ENCODE results near the gene TTC21A.

Gene TTC21A

DNA sequence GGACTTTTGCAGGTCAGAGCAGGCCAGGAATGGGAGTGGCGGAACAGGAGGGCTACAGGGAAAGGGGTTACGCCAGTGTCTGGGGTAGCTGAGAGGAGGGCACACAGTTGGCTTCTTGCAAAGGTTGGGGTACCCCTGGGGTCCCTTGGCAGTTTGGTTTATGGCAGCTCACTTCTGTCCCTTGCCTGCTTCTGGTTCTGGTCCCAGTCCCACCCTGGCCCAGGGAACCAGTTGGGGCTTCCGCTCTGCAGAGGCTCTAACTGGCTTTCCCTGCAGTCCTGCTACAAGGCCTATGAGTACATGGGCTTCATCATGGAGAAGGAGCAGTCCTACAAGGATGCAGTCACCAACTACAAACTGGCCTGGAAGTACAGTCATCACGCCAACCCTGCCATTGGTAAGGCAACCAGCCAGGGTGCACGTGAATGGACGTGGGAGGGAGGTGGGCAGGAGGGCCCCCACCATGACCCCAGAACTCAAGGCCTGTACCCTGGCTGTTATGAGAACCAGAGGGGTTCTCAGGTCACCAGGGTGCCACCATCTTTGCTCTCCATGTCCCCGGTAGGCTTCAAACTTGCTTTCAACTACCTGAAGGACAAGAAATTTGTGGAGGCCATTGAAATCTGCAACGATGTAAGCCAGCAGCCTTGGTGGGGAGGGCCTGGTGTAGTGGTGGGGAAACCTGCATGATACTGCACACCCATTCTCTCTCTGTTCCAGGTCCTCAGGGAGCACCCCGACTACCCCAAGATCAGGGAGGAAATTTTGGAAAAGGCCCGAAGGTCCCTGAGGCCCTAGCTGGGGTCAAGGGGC, 30.7 kb downstream of the TTC21A start:
- no peak for DNase-seq

DNA sequence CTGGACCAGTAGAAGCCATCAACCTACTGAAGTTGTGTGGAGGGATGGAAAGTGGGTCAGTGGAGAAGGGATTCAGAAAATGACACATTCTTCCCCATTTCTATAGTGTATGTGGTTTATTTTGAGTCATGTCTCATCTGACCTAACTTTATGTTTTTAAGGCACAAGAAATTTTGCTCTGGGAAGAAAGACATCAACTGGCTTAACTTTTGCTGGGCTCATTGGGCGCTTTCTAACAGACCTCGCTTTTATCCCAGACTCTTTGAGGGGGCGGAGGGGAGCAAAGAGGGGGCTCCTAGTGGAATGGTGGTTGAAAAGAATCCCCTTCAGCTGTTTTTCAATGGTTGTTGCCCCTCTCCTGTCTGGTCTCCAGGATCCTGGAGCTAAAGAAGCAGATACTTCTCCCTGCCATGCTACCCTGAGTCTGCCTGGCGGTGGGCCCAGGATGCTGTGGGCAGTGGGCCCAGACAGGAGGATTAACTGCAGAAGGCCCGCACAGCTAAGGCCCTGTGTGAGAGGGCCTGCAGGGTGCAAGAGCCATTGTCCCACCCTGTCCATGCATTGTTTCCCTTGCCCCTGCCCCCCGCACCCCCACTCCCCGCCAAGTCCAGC, 31.4 kb downstream of the TTC21A start:
- peak; percentile 51 for DNase-seq

DNA sequence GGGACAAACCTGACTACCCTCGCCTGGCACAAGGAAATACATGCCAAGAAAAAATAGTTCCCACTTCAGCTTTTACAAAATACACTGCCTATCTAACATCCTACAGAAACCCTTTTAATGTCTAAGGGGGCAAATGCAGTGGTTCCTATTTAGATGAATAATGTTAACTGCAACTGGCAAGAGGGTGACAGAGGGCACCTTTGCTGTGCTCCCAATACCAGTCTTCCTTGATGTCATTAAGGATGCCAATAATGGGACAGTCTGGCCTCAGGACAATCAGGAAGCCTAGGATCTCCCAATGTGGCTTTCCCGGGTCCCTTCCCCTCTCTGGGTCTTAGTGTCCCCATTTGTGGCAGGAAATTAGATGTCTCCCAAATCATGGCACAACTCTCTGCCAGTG, 32.0 kb downstream of the TTC21A start:
- no peak for DNase-seq

DNA sequence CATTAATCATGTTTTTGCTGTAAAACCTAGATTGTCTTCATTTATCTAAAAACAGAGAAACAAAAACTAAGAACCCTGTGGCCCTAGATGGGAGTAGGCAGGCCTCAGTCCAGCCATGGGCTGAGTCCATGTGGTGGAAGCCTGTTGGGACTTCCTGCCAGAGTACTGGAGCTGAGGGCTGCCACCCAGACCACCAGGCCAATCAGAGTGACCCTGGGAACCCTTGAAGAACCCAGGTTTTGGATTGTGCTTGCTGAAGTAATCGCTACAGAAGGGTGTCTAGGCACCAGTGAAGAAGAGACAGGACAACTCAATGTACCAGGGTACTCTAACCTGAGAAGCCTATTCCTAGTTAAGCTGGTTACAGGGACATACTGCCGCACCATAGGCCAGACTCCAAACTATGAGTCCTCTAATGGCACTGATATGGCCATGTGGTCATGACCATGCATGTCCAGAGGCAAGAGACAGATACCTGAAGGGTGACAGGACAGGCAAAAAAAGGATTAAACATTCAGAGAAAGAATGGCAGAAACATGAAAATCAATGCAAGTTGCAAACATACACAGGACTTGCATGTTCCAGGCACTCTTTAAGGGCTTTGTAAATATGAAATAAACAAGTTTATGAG, 33.0 kb downstream of the TTC21A start:
- no peak for DNase-seq

DNA sequence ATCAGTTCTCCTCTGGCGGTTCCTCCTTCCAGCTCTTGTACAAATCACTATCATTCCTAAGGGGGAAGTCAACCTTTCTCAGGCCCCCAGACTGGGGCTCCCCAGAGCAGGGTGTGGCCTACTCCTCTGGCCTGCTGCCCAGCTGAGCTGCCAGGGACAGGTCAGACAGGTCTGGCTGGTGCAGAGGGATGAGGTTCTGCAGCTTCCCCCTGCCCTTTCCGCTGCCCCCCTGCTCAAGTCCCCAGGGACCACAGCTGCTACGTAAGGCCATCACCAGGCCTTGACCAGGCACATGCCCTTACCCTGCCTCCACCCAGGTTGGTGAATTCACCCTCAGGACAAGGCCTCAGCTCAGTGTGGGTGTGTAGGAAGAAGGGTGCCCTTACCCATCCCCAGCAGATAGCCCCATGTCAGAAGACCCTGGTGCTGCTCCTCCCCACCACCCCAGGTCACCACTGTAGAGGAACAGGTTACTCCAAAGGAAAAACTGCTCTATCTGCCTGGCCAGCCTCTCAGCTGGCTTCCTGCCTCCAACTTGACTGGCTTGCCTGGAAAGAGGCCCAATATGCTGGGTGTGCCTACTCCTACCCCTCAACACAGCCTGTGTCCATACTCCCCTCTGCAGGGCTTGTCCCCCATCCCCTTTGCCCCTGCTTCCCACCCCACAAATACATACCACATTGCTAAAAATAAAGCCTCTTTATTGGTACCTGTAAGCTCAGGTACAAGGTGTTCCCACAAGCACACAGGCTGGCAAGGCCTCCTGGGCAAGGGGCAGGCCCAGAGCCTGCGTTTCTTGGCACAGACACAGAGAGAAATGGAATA, 33.9 kb downstream of the TTC21A start:
- no peak for DNase-seq

DNA sequence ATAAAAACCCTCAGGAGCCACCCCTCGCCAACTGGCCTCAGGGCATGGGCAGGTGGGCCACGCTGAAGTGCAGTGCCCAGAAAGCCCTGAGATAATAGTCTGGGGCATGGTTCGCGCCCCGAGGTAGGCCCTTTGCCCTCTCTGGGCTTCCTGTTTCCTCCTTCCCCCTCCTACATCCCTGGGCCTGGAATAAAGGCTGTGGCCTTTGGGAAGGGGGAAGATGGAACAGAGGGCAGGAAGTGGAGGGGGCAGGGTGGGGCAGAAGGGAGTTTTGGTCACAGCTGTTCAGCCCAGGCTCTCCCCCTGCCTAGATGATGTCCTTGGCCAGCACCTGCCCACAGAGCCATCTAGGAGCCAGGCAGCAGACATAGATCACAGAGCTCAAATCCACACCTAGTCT, 34.6 kb downstream of the TTC21A start:
- no peak for DNase-seq

DNA sequence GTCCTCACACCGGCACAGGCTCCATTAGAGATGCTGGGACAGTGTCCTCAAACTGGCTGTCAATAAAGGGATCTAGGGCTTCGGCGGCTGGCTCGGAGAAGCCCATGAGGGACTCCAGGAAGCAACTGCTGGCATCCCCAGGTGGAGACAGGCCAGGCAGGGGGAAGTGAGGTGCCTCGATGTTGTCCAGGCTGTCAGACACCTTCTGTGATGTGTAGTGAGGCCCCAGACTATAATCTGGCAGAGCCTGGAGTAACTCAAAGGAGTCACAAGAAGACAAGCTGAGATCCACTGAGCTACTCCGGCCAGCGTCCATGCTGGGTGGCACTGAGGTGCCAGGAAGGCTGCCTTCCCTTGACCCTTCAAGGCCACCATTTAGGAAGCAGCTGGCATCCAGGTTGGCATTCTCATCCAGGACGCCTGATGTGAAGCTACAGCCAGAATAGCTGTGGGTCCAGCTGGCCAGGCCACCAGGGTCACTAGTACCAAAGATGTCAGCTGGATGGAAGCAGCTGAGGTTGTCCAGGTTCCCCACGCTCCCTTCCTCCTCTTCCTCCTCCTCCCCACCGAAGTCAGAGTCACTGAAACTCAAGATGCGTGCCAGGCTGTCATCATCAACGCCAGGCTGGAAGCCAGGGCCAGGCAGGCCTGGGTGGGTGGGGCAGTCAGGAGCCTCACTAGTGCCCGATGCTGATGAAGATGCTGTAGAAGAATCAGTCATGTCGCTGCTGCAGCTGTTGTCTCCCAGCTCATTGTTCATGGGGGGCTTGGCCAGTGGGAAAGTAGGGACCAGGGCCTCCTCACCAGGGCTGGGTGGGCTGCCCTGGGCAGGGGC, 35.8 kb downstream of the TTC21A start:
- no peak for DNase-seq

DNA sequence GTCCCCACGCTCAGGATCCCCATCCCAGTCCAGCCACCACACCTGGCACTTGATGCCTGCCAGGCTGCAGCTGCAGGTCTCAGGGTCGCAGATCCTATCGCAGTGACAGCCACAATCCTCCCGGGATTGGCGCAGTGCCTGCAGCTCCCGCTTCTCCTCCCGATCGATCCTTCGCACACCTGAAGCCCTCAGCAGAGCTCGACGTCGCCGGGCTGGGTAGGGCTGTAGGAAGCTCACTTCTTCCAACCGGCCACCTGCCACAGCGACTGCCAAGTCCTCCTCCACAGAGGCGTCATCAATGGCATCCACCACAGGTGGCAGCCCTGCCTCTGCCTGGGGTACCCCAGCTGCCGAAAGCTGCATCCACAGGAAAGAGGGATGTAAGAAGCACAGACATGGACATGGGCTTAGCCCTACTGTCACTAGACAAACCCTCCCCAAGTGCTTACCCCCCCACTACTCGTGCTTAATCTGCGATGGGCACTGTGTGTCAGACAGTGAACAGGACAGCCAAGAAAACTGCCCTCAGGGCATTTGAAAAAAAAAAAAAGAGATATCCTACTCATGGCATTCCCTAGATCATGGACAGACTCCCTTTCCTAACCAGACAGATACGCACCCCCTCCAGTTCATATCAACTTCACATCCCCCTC, 36.7 kb downstream of the TTC21A start:
- no peak for DNase-seq

DNA sequence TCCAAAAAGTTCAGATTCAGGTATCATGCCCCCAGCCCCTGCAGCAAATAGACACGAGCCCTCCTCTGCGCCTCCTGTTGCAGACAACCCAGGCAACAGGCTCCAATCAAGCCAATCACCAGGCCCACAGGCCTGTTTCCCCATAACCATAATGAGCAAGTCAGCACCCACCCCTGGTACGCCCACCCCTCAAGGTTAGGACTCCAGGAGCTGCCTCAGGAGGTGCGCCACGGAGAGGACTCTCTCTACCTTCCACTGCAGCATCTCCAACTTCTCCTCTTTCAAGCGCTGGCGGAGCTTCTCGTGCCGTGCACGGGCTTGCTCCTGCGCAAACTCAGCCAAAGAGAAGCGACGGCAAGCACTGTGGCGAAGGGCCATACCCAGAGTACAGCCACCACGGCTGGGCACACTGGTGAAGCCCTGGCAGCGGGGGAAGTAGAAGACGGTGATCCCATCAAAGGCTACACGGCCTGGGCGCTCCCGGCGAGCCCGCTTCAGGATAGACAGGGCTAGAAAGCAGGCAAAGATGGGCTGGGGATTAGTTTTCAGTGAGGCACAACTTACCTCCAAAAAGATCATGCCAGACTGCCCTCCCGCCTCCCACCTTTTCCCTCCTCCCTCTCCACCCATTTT, 37.4 kb downstream of the TTC21A start:
- no peak for DNase-seq

DNA sequence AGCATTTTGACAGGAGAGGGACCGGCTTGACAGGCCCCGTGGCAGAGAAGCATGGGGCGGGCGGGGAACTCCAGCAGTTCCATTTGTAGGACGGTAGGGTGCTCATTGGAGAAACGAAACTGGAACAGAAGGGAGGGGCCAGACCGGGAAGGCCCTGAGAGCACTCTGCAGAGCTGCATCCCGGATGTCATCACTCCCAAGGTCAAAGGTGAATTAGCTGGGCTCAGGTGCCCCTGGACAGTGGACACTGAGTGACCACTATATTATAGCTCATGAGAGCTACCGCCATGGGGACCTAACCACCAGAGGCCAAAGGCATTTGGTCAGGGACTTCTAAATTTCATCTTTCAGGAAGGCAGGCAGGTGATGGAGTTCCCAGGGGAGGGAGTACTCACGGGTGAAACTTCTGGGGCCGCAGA, 38.6 kb downstream of the TTC21A start:
- peak; percentile 86 for DNase-seq

DNA sequence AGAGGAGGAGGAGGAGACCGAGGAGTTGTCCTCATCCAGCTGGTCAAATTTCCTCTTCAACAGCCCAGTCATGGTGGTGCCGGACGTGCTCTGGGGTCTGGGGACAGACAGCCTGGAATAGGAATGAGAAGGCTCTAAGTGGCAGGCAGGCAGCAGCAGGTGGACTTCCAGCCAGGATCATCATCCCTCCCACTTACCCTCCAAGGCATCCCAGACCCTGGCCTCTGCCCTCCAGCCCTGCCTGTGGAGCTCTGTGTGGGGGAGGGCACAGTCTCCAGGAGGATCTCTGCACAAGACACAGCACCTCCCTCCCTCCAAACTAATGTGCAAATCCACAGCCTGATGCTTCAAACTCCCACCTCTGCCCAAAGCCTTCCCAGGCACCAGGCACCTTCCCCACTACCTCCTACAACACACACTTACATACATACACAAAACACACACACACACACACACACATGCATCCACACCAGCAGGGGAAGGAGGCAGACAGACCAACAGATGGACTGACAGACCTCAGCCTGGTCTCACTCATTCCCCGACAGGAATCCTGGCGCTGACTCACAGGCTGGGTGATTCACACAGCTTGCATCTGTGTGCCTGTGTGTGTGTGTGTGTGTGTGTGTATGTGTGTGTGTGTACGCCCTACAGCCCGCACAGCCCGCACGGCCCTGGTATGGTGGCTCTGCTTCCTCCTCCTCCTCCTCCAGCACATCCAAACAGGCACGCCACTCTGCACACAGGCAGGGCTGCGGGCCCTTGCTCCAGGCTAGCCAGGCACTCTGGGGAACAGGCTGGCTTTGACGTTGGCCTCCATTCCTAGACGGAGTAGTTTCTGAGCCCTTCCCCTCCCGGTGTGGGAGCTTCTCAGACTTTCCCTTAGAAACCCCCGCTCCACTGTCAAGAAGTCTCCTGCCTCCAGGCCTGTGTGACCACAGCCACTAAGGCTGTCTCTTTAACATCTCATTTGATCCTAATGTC, 39.4 kb downstream of the TTC21A start:
- peak; percentile 95 for DNase-seq

DNA sequence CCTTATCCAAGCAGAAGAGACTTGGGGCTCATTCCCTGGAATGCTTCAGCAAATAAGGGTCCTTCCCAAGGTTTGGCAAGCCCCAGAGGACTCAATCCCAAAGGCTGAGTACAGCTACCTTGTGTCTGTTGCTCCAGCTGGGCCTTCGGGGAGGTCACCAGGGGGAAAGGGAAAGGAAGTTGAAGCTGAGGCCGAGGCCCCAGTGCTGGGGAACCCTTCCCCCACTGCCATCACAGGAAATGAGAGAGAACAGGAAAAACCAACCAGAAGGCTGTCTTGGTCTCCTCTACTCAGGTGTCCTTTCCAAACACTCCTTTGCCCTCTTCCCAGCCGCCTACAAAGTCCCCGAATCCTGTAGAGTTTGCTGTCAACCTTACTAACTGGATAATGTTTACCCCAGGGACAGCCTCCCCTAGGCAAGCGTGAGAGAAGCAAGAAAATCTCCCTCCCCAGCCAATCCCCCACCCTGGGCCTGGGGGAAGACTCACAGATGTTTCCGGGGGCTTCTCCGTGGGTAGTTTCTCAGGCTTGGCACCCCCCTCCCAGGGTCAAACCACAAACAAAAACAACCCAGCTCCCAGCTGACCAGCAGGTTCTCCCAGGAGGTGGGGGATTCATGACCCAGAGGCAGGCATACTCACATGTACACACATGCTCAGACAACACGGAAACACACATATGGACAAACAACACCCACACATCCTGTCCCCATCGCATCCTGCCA, 40.4 kb downstream of the TTC21A start:
- DNase-seq: peak; percentile 55

DNA sequence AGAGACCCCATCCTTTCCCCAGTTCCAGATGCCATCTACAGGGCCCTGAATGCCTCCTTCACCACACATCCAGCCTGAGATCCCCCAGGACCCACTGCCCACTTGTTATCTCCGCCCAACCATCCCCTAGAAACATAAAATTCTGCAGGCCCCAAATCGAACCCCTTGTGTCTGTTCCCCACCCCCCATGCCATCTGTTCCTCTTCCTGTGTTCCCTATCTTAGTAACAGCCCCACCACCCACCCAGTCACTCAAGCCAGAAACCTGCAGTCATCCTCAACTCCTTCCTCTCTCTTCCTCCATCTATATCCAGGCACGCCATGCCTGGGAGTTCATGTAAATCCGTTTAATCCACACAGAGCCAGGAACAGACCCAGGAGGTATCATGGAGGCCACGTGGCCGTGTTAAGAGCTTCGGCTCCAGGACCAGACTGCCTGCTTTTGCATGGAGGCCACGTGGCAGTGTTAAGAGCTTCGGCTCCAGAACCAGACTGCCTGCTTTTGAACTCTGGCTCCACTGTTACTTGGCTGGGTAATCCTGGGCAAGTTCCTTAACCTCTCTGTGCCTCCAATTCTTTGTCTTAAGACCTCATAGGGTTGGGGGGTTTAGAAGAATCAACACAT, 41.1 kb downstream of the TTC21A start:
- no peak for DNase-seq

DNA sequence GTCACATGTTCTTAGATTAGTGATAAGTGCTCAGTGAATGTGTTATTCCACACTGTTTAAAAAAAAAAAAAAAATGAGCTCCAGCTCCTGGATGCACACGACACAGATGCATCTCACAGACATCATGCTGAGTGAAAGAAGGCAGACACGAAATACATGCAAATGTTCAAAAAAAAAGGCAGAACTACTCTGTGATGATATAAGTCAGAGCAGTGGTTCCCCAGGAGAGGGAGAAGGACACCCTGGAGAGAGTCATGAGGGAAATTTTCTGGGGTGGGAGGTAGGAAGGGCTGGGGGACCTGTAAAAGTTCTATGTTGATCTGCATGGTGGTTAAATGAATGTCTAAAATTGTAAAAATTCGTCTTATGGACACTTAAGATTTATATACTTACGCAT, 41.6 kb downstream of the TTC21A start:
- no peak for DNase-seq

DNA sequence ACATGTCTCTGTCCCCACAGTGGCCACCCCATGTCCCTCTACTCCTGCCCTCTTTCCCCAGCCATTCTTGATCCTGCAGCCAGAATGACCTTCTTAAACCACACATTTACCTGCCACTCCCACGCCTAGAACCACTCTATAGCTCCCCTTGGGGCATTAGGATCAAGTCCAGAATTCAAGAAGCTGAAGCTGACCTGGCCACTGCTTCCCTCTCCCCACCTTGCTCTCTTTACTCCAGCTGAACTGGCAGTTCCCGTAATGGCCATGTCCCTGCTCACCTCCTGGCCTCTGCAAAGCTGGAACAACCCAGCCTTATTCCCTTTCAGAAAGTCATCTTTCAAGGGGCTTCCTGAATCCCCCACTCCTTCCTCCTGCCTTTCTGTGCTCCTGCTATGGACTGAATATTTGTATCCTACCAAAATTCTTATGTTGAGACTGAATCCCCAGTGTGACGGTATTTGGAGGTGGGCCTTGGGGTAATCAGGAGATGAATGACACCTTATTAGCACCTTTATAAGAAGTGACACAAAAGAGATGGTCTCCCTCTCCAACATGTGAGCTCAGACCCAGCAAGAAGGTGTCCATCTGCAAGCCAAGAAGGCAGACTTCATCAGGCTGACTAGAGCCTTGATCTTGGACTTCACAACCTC, 42.1 kb downstream of the TTC21A start:
- DNase-seq: no peak

DNA sequence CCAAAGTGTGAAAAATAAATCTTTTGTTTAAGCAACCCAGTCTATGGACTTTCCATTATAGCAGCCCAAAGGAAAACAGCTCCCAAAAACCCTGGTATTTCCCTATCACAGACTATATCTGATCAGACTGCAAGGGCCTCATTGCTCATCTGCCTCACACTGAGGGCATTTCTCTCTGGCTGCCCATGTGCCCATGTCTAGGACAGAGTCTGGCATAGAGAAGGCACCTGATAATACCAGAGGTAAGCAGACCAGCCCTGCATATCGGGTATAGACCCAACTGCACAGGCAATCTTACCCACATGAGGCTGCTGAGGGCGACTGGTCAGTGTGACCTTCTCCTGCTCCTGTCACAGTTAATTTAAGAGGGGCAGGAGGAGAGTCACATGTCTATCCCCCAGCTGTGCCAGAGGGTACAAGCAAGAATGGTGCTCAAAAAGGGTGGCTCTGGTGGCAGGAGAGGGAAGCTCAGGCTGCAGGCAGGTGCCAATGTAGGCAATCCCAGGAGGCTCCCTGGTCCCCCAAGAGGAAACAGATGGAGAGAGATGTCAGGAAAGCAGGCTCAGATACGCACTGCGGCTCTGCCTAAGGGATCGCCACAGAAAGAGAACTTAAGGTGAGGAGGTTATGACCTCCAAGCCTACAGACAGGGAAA, 42.8 kb downstream of the TTC21A start:
- no peak for DNase-seq

DNA sequence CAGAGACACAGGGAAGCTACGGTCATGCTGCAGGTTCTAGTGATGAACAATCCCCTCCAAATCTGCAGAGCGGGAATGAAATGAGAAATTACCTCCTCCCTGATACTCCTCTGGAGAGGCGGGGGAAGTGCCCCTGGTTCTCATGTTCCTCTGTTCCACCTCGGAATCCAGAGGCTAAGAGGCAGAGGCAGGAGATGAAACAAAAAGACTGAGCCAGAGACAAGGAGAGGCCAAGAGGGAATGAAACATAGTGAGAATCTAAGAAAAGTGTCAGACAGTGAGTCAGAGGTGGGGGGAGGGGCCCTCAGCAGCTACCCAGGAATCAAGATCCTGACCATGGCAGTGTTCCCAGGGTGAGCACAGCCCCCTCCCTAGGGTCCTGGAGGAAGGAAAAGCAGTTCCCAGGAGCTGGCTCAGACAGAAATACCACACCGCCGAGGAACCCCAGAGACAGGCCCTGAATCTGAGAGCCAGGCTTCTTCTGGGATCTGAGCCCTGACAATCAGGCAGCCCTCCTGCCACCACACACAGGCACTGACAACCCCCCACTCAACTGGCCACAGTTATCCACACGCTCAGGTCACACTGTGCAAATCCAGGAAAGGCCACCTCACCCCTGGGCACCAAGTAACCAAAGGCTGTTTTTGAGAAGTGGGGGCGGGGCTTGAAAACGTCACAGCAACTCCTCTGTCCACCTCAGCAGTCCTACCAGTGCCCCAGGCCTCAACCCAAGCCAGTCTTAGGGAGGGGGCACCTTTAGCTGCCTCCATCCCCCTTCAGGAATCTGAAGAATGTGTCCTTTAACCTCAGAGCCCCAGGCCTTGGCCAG, 43.5 kb downstream of the TTC21A start:
- peak; percentile 15 for DNase-seq

Data from MV-4-11 (cell line).